Hematopoietic multipotent progenitor cell (in vitro differentiated cells): Measurements from ENCODE around the gene JAKMIP1. TPM values are rescaled to one million over a fixed set of nuclear protein-coding genes. Genes with fewer than 3 reads are reported as not detected.

Experiments used
- DNase-seq, 3 donors: peaks; one replicate each; pipeline ENCODE4 v3.0.0-alpha.2; 2011 to 2015; ENCODE audit warnings: low read depth in 2 of 3, low spot score in 2 of 3
- total RNA-seq: library from RNA; depleted of rRNA; stranded (reverse); fragments of >200 nt; gene quantifications from one replicate; pipeline ENCODE4 v1.2.3, GENCODE V29; 2012

JAKMIP1 gene
- not detected for total RNA-seq

DNA sequence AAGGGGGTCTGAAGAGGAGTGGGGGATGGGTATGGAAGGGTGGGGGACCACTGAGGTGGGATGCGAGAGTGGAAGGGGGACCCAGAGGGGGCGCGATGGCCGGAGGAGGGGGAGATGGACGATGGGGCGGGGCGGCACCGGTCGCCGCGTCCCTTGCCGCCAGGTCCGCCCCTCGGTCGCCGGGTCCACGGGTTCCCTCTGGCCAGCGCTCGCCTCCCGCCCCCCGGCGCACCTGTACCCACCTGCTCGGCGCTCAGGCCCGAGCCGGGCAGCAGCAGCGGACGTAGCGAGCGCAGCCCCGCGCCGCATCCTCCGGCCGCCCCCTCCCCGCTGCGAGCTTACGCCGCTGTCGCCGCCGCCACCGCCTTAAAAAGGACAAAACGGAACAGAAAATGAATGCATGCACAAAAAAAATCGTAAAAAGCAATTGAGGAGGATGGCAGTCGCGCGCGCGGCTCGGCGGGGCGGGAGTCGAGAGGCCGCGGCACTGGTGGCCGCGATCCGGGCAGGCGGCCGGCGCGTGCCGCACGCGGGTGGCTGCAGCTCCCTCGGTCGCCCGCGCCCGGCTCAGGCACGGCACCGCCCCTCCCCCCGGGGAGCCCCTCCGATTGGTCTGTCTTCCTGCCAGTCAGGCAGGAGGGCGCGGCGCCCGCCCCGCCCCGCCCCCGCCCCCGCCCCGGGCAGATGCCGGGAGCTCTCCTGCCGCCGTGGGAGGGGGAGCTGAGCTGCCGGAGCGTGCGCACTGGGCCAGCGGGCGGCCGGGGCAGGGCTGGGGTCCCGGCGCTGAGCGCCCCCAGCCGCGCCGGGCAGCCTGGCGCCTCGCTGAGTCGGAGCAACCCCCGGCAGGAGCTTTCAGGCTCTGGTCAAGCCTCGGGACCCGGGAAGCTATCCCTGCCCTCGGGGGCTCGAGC is at the start of gene JAKMIP1:
JAKMIP1 (minus strand) TSS at position 539 of the 911 bp plus-strand sequence. CDS start 87,699 bp downstream, outside the sequence.
- peak; percentile 35 to 60 (median 60) for DNase-seq

- no peak for DNase-seq
These were observed 48.0 kb upstream of the JAKMIP1 start for GRCh38 chr4:6248394-6248793.

DNA sequence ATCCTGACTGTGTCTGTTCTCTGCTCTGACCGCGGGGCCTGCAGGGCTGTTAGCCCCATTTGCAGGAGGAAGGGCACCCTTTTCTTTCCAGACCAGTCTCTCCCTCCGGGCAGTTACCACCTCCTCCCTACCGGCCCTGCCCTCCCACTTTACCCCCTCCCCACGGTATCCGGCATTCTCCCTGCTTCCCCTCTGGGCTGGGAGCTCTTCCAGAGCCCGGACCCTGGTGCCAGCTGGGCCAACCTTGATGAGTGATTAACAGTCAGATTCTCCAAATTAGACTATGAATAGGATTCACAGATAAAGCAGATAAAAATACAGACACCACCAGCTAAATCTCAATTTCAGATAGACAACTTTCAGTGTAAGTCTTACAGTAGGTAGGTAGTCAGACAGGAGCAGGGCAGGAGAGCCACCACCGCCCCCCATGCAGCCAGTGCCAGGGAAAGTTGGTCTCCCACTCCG is 45.9 kb upstream of the JAKMIP1 start:
- no peak for DNase-seq

GRCh38 chr4:6245246-6246169 is 45.2 kb upstream of the JAKMIP1 start:
- no peak for DNase-seq

- no peak for DNase-seq
These were observed 42.1 kb upstream of the JAKMIP1 start for GRCh38 chr4:6242271-6243029.

DNA sequence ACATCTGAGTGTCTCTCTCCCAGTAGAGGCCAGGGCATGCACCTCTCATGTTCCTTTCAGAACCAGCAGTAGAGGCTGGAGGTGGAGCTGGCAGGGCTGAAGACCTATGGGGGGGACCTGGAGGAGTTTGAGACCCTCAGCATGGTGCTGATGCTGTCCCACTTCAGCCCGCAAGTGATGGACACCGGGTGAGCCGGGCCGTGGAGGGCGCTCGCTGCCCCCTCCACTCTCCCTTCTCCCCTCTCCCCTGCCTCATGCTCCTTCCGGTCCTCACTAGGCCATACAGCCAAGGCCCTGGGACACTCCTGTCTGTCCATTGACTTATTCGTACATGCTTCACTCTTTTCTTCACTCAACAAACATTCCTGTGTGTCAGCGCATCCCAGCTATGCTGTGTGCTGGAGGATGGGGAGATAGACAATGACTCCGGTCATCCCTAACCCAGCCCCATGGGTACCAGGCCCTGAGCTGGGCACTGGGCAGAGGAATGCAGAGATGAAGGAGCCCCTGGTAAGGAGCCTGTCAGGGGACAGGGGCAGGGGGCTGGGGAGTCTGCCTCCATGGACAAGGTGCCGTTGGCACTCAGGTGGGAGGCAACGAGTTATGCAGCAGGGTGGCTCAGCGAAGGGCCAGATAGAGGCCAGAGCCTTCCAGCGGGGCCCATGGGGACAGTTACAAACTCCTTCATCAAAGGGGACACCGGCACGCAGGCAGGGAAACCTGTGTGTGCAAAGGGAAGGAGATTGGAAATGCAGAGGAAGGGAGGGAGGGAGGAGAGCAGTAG is 40.9 kb upstream of the JAKMIP1 start:
- no peak for DNase-seq

DNA sequence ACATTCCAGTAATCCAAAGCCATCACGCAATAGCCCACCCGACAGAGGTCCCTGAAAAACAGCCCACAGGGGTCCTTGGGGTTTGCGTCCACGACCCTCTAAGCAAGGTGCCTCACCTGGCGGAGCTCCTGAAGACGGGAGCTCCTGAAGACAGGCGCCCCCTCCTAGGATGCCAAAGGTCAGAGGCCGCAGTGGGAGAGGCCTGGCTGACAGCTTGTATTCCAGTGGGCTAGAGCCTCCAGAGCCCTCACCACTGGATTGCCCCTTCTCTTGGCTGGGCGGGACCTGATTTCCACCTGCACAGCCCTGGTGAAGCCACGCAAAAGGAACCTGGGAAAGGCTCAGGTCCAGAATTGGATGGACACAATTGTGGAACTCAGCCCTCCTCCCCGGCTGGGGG is 39.6 kb upstream of the JAKMIP1 start:
- DNase-seq = no peak

DNA sequence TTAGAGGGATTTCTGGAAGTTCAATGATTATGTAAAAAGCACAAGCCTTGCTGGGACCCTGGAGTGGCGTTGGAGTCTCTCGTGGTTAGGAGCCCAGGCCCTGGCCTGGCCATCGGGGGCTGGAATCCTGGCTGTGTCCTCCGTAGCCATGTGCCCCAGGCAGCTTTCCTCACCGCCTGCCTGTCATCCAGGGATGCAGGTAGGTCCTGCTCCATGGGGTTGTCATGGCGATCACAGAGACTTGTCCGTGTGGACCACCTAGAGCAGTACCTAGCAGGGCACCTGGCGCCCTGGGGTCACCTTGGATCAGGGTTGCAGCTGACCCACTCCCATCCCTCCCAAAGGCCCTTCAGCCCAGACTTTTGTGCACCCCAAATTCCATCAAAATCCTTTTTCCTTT is 39.1 kb upstream of the JAKMIP1 start:
- no peak for DNase-seq

DNA sequence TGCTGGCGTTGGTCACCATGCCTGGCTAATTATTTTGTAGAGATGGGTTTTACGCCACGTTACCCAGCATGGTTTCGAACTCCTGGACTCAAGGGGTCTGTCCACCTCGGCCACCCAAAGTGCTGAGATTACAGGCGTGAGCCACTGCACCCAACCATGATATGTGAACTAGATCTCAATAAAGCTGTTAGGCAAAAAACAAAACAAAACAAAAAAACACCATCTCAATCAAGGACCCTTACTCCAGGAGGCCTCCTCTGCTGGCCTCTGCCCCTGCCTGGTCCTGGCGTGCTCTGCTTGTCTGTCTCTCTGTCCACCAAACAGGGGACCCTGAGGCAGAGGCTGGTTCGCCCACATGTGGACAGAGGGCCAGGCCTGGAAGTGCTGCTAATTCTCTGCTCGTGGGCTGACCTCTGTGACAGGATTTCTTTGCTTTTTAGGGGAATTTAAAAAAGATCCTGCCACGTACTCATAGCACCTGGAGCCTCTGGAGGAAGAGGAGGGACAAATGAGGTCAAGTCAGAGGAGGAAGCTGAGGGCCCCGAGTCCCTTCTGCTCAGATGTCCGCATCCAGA is 36.6 kb upstream of the JAKMIP1 start:
- DNase-seq = no peak

DNA sequence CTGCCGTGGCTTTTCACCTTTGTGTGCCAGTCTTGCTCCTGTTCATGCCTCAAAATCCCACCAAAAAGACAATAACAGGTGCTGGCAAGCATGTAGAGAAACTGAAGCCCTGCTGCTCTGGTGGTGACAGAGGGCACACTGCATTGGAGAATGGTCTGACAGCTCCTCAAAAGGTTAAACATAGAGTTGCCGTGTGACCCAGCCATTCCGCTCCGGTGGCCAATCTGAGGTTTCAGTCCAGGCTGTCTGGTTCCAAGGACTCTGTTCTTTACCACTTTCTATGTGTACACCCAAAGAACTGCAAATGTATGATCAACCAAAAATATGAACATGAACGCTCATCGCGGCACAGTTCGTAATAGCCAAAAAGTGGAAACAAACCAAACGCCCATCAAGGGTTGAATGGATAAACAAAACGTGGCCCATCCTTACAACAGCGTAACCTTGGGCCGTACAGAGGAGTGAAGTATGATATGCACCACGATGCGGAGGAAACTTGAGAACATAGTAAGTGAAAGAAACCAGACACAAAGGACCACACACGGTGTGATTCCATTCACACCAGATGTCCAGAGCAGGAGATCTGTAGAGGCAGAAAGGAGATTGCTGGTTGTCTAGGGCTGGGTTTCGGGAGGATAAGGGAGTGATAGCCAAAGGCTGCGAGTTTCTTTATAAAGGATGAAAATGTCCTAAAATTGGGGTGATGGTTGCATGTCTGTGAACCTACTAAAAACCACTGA is 35.7 kb upstream of the JAKMIP1 start:
- DNase-seq = no peak

DNA sequence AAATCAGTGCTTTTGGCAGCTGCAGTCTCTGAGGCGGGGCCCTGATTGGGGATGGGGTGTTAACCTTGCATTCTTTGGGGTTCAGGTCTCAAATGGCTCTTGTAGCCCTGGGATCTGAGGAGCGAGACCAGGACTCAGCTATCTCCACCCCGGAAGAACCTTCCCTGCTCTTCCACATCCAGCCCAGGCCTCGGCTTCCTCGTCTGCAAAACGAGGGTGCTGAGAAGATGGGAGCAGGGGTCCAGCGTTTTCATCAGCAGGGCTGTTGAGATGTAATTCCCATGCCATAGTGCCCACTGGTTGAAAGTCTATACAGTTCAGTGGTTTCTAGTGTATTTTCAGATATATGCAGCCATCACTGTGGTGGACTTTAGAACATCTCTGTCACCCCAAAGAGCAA is 34.7 kb upstream of the JAKMIP1 start:
- no peak for DNase-seq

GRCh38 chr4:6233929-6234328 is 33.6 kb upstream of the JAKMIP1 start:
- no peak for DNase-seq

DNA sequence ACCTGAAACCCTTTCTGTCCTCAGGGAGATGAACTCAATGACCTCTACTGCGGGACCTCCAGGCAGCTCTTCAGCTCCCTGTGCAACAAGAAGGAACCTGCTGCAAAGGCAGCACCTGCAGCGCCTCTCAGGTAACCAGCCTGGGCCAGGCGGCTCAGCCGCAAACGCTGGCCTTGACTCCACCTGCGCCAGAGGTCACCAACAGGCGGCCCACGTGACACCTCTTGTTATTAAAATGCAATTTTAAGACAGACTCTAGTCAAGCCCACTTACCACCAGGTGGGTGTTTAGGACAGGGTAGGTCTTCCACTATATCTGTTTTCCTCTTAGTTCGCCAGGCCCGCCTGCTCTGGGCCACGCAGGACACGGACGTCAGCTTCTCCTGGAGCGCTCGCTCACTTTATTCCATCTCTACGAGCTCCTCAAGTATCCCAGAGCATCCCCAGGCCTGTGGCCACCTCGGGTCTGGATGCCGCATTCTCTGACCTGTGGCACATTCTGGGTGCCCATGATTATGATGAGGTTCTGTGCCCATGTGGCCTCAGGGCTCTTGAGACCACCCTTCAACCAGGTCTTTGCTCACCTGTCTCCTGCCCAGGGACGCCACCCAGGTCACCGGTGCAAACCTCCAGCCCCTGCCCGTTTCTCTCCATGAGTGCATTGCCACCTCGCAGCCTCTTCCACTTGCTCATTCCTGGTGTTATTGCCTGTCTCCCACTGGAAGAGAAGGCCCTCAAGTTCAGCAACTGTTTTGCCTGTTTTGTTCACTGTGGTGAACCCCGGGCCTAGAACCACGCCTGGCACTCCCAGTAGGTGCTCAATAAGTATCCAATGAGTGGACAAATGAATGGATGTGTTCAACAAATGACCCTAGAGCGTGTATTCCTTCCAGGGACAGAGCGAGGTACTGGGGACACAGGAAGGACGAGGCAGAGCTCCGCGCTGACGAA is 32.8 kb upstream of the JAKMIP1 start:
- no peak for DNase-seq

DNA sequence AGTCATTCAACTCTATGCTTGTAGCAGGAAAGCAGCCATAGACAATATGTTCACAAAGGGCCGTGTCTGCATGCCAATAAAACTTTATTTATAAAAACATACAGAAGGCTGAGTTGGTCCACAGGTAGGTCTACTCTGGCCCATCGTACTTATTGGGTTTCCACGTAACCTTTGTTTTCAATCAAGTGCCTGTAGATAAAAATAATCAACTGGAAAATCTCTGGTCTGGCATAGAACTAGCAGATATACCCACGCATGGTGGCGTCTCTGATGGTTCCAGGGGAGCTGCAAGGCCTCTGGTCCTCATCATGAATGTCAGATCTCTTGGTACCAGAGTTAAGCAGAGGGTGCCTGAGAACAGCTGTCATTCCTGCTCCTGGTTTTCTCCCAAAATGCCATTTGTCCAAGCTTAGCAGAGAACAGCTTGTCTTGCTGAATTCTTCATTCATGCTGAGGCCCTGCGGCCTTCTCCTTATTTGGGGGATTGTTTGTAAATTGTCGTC is 31.4 kb upstream of the JAKMIP1 start:
- no peak for DNase-seq

DNA sequence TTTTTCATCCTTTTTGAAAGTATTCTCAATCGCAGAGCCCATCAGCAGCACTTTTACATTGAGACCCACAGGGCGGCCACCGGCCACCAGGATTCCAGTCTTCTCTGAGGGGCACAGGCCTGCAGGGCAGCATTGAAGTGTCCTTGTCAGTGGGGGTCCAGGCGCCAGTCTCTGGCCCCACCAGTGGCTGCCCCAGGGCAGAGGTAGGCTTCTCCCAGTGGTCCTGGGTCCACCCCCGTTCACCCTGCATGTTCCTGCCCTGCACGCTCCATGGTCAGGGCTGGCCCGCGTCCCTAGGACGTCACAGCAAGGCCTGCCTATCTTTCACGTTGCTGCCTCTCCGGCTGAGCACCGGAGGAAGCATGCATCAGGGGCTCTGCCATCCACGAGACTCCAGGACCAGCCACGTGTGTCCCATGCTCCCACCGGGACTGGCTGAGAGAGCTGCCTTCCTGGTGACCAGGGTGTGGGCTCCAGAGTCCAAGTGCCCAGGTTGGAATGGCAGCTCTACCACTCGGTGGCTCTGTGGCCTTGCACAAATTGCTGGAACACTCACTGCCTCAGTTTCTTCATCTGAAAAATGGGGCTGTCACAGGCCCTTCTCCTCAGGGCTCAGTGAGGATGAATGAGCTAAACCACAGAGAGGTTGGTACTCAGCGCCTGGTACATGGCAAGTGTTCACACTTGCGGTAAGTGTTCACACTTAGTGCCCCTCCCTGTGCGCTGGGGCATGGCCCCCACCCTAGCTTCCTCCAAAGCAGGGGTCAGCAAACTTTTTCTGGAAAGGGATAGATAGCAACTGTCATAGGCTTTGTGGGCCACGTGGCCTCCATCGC is 30.7 kb upstream of the JAKMIP1 start:
- no peak for DNase-seq

- DNase-seq = no peak
These were observed 30.1 kb upstream of the JAKMIP1 start for GRCh38 chr4:6230502-6230785.
